IMR-90 (cell line): ENCODE data around the gene TTC7B. TPM values are rescaled to one million over a fixed set of nuclear protein-coding genes. Genes with fewer than 3 reads are reported as not detected.
A peak's percentile ranks its signal among the peaks of the same experiment; 100 is the strongest.

Experiments used
- ATAC-seq: fragments of 200-7000 bp; cut with Tn5 transposase; 2 replicates; pipeline ENCODE4 v1.9.1; 2020; ENCODE audit warnings: low read depth, mild to moderate bottlenecking, moderate library complexity
- BruUV-seq: library from RNA; stranded (reverse); fragments of 400-500 nt; replicated peaks from 2 replicates; lab custom pipeline; 2021; lab: Mats Ljungman, UMichigan
- CTCF ChIA-PET: fragments of 300-600 bp; formaldehyde crosslinking; extraction: SDS; loops from one replicate; lab custom pipeline; 2021; ENCODE audit warnings: antibody characterized with exemption; lab: Yijun Ruan, JAX
- POLR2A ChIA-PET: fragments of 300-600 bp; sonication (Branson Sonifier 250); formaldehyde crosslinking; loops from one replicate; lab custom pipeline; 2022; ENCODE audit warnings: antibody characterized with exemption; ENCODE audit not compliant: unreplicated experiment; lab: Charles Lee
- DNase-seq: peaks from one replicate; pipeline ENCODE4 v3.0.0; 2013
- H2AFZ ChIP-seq: replicated peaks from 2 replicates; pipeline ENCODE3; 2013; ENCODE audit warnings: low read length, mild to moderate bottlenecking; ENCODE audit not compliant: poor library complexity
- H2AK5ac ChIP-seq: 2 replicates; pipeline ENCODE4 v1.6.1; 2013; ENCODE audit warnings: low read depth, low read length, inconsistent platforms
- H2AK9ac ChIP-seq: replicated peaks from 2 replicates; pipeline ENCODE3; 2013; ENCODE audit warnings: mild to moderate bottlenecking, low read depth, low read length, moderate library complexity; ENCODE audit not compliant: poor library complexity
- H2BK120ac ChIP-seq: 2 replicates; pipeline ENCODE4 v1.6.1; 2013; ENCODE audit warnings: low read depth, low read length, inconsistent platforms
- H2BK15ac ChIP-seq: 3 replicates; pipeline ENCODE4 v1.6.1; 2013; ENCODE audit warnings: low read depth, low read length, inconsistent platforms
- H2BK20ac ChIP-seq: 2 replicates; pipeline ENCODE4 v1.6.1; 2013; ENCODE audit warnings: low read depth, mild to moderate bottlenecking, inconsistent platforms, low read length, moderate library complexity
- H2BK5ac ChIP-seq: 2 replicates; pipeline ENCODE4 v1.6.1; 2013; ENCODE audit warnings: mild to moderate bottlenecking, low read depth, low read length, inconsistent platforms; ENCODE audit not compliant: poor library complexity, severe bottlenecking
- H3K14ac ChIP-seq: replicated peaks from 2 replicates; pipeline ENCODE4 v1.6.1; 2013; ENCODE audit warnings: low read depth, low read length, inconsistent platforms
- H3K18ac ChIP-seq: 2 replicates; pipeline ENCODE4 v1.6.1; 2013; ENCODE audit warnings: low read depth, low read length, control low read depth
- H3K23ac ChIP-seq: 2 replicates; pipeline ENCODE4 v1.6.1; 2013; ENCODE audit warnings: low read depth, low read length, inconsistent platforms
- H3K27ac ChIP-seq: 2 replicates; pipeline ENCODE4 v1.5.1; 2013; ENCODE audit warnings: mild to moderate bottlenecking, control low read depth, low read length; ENCODE audit not compliant: insufficient read depth
- H3K27me3 ChIP-seq: 2 replicates; pipeline ENCODE4 v1.6.1; 2013; ENCODE audit warnings: low read length; ENCODE audit not compliant: control insufficient read depth, insufficient read depth
- H3K36me3 ChIP-seq: 2 replicates; pipeline ENCODE4 v1.6.1; 2013; ENCODE audit warnings: low read length, mixed read lengths; ENCODE audit not compliant: control insufficient read depth, insufficient read depth
- H3K4ac ChIP-seq: 2 replicates; pipeline ENCODE4 v1.6.1; 2013; ENCODE audit warnings: low read depth, low read length, inconsistent platforms
- H3K4me1 ChIP-seq: 2 replicates; pipeline ENCODE4 v1.6.1; 2013; ENCODE audit warnings: low read length, mixed read lengths; ENCODE audit not compliant: control insufficient read depth, insufficient read depth
- H3K4me2 ChIP-seq: 2 replicates; pipeline ENCODE4 v1.6.1; 2013; ENCODE audit warnings: low read depth, mild to moderate bottlenecking, control low read depth, low read length, moderate library complexity
- H3K4me3 ChIP-seq: 2 replicates; pipeline ENCODE4 v1.5.1; 2013; ENCODE audit warnings: low read depth, mild to moderate bottlenecking, control low read depth, low read length, moderate library complexity; ENCODE audit not compliant: insufficient read depth
- H3K56ac ChIP-seq: 2 replicates; pipeline ENCODE4 v1.6.1; 2013; ENCODE audit warnings: low read length, inconsistent platforms; ENCODE audit not compliant: insufficient read depth; ENCODE audit errors: extremely low read depth
- H3K79me1 ChIP-seq, 2 experiments: 2 replicates each; pipeline ENCODE4 v1.6.1; 2013; ENCODE audit warnings: low read length in 2 of 2, inconsistent platforms in 1 of 2, low read depth in 1 of 2
- H3K9ac ChIP-seq: 2 replicates; pipeline ENCODE4 v1.6.1; 2013; ENCODE audit warnings: low read depth, low read length, control low read depth
- H3K9me1 ChIP-seq: 2 replicates; pipeline ENCODE4 v1.6.1; 2013; ENCODE audit warnings: low read length, inconsistent platforms; ENCODE audit not compliant: insufficient read depth
- H3K9me3 ChIP-seq: 2 replicates; pipeline ENCODE4 v1.6.1; 2013; ENCODE audit warnings: low read length; ENCODE audit not compliant: control insufficient read depth, insufficient read depth
- H4K20me1 ChIP-seq: 2 replicates; pipeline ENCODE4 v1.6.1; 2013; ENCODE audit warnings: low read length, inconsistent platforms; ENCODE audit not compliant: insufficient read depth
- H4K5ac ChIP-seq: 2 replicates; pipeline ENCODE4 v1.6.1; 2013; ENCODE audit warnings: mild to moderate bottlenecking, low read depth, low read length, control low read depth
- H4K8ac ChIP-seq, 2 experiments: 2 replicates each; pipeline ENCODE4 v1.6.1; 2013; ENCODE audit warnings: low read depth in 2 of 2, low read length in 2 of 2, control low read depth in 1 of 2, inconsistent platforms in 1 of 2
- H4K91ac ChIP-seq: 2 replicates; pipeline ENCODE4 v1.6.1; 2013; ENCODE audit warnings: low read depth, low read length, inconsistent platforms; ENCODE audit not compliant: insufficient read depth
- CHD1 ChIP-seq: IDR thresholded peaks from 2 replicates; pipeline ENCODE4 v1.6.1; 2012; ENCODE audit warnings: low read depth, low read length, improper control_type of control experiment
- MAFK ChIP-seq: IDR thresholded peaks from 2 replicates; pipeline ENCODE4 v1.6.1; 2012; ENCODE audit warnings: low read depth, low read length, improper control_type of control experiment
- MXI1 ChIP-seq: IDR thresholded peaks from 2 replicates; pipeline ENCODE4 v1.6.1; 2012; ENCODE audit warnings: low read depth, mild to moderate bottlenecking, low read length, moderate library complexity, borderline replicate concordance
- NFE2L2 ChIP-seq: fragments of 150-350 bp; IDR thresholded peaks from 2 replicates; pipeline ENCODE4 v1.6.1; 2016; ENCODE audit warnings: low read depth, mild to moderate bottlenecking, low read length
- POLR2A ChIP-seq: IDR thresholded peaks from 2 replicates; pipeline ENCODE4 v1.6.1; 2012; ENCODE audit warnings: mild to moderate bottlenecking, low read depth, low read length
- RAD21 ChIP-seq: IDR thresholded peaks from 2 replicates; pipeline ENCODE4 v1.6.1; 2012; ENCODE audit warnings: low read length, improper control_type of control experiment
- RFX5 ChIP-seq: IDR thresholded peaks from 2 replicates; pipeline ENCODE4 v1.8.0; 2012; ENCODE audit warnings: low read depth, mild to moderate bottlenecking, low read length, moderate library complexity
- WGBS, 2 experiments: methylation state at CpG; one replicate each; pipeline versions ENCODE4 v1.1.5 to v1.1.7; 2013; ENCODE audit warnings: missing lambda C conversion rate in 2 of 2; ENCODE audit not compliant: insufficient read length in 1 of 2; ENCODE audit errors: extremely low coverage in 2 of 2; 5-methylcytosine and 5-hydroxymethylcytosine counted together
- dilution Hi-C: fragments of 300-500 bp; cut with HindIII; formaldehyde crosslinking; loops from one replicate; pipeline ENCODE4 v1.14.3; 2018; ENCODE audit warnings: low sequenced_read_pairs; ENCODE audit not compliant: unreplicated experiment
- in situ Hi-C: fragments of 300-500 bp; cut with MboI; formaldehyde crosslinking; loops from 3 replicates; pipeline ENCODE4 v1.14.3; 2019; ENCODE audit warnings: low sequenced_read_pairs, inconsistent platforms, mixed read lengths
- intact Hi-C: fragments of 100-400 bp; cut with micrococcal nuclease; formaldehyde crosslinking; loops from 2 replicates; pipeline ENCODE4 v1.10.0; 2022
- polyA plus RNA-seq, 3 experiments: library from polyadenylated mRNA; depleted of rRNA; stranded (reverse); fragments of >200 nt; gene quantifications; 2 replicates each; pipeline ENCODE4 v1.2.3, GENCODE V29; 2012; ENCODE audit warnings: low replicate concordance in 1 of 3
- total RNA-seq: library from RNA; depleted of rRNA; stranded (reverse); fragments of >200 nt; gene quantifications from 2 replicates; pipeline ENCODE4 v1.2.3, GENCODE V29; 2012
- TF ChIP-seq, protein P1 (sequence below): fragments of 150-350 bp; IDR thresholded peaks from 2 replicates; pipeline ENCODE4 v1.6.1; 2016; ENCODE audit warnings: low read depth, mild to moderate bottlenecking, low read length, moderate library complexity, borderline replicate concordance
- TF ChIP-seq, protein P2 (sequence below): conservative IDR thresholded peaks from 2 replicates; pipeline ENCODE4 v1.5.1; 2012; ENCODE audit warnings: mild to moderate bottlenecking, low read depth, low read length, improper control_type of control experiment
- TF ChIP-seq, protein P3 (sequence below): fragments of 150-350 bp; IDR thresholded peaks from 2 replicates; pipeline ENCODE4 v1.6.1; 2017; ENCODE audit warnings: mild to moderate bottlenecking, antibody characterized with exemption, low read length, low read depth

The TTC7B gene
- total and polyA plus RNA-seq, 2 of the 4 experiments (the other 2 are of a cell fraction) = 18.1 to 35.3 TPM

DNA sequence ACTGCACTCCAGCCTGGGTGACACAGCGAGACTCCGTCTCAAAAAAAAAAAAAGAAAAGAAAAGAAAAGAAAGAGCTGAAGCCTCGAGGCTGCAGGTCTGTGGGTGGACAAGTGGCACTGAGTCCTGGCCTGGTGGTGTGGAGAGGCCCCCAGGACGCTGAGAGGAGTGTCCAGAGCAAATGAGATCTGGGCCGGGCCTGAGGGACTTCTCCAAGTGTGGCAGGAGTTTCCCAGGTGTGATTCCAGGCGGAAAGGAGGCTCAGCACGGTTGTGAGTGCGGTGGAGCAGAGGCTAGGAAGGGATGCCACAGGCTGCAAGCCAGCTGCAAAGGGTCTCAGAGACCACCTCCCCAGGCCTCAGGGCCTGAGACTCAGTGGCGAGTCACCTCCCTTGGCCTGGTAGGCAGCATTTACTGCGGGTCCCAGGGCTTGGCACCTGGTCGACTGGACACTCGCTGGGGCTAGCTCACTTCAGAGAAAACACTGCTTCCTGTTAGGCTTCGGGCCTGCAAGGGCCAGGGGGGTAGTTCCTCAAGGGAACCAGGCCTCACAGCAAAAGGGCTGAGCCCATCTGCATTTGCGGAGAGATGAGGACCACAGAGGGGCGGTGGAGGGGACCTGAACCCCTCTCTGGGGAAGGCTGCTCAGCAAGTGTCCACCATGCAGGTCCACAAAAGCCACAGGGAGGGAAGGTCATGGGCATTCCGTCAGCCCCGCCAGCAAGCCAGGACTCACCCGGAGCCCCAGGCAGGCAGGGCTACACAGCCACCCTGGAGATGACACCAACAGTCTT, 11.7 kb downstream of the TTC7B start:
- Histone ChIP-seq H4K5ac (no peak overlapping the region), H3K23ac (no peak overlapping the region), H2BK5ac (no peak overlapping the region), H4K91ac (no peak overlapping the region), H3K36me3 (no peaks in the 10 kb centered on the region), H3K27me3 (no peaks in the 10 kb centered on the region), H3K27ac (no peak overlapping the region), H3K4ac (no peak overlapping the region), H2AK9ac (peak overlapping the region; percentile 61), H4K20me1 (peaks cover 21% of the 10 kb centered on the region), H2BK20ac (no peak overlapping the region), H2BK120ac (no peak overlapping the region), H2AFZ (no peak overlapping the region), H3K56ac (no peak overlapping the region), H3K4me1 (peaks cover 2% of the 10 kb centered on the region; the same call in 1 of the 2 replicates), H3K18ac (no peak overlapping the region), H2AK5ac (no peak overlapping the region; the same call in 1 of the 2 replicates), H3K14ac (no peak overlapping the region), H2BK15ac (no peak overlapping the region), H3K9me3 (no peaks in the 10 kb centered on the region), H3K79me1 (peaks cover 15 to 58% of the 10 kb centered on the region in 2 experiments; a peak in 3 of 4 replicates), H3K4me3 (no peak overlapping the region), H3K4me2 (no peak overlapping the region), H3K9ac (no peak overlapping the region), H4K8ac (no peak overlapping the region), H3K9me1 (peaks cover 20% of the 10 kb centered on the region)
- POLR2A ChIA-PET = no interaction called here
- ATAC-seq = no peak
- TF ChIP-seq CHD1 (no peak), MAFK (no peak), NFE2L2 (no peak), RAD21 (no peak), POLR2A (no peak), MXI1 (no peak), RFX5 (no peak)
- TF ChIP-seq, protein P1, sequence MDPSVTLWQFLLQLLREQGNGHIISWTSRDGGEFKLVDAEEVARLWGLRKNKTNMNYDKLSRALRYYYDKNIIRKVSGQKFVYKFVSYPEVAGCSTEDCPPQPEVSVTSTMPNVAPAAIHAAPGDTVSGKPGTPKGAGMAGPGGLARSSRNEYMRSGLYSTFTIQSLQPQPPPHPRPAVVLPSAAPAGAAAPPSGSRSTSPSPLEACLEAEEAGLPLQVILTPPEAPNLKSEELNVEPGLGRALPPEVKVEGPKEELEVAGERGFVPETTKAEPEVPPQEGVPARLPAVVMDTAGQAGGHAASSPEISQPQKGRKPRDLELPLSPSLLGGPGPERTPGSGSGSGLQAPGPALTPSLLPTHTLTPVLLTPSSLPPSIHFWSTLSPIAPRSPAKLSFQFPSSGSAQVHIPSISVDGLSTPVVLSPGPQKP = no peak
- TF ChIP-seq, protein P2, sequence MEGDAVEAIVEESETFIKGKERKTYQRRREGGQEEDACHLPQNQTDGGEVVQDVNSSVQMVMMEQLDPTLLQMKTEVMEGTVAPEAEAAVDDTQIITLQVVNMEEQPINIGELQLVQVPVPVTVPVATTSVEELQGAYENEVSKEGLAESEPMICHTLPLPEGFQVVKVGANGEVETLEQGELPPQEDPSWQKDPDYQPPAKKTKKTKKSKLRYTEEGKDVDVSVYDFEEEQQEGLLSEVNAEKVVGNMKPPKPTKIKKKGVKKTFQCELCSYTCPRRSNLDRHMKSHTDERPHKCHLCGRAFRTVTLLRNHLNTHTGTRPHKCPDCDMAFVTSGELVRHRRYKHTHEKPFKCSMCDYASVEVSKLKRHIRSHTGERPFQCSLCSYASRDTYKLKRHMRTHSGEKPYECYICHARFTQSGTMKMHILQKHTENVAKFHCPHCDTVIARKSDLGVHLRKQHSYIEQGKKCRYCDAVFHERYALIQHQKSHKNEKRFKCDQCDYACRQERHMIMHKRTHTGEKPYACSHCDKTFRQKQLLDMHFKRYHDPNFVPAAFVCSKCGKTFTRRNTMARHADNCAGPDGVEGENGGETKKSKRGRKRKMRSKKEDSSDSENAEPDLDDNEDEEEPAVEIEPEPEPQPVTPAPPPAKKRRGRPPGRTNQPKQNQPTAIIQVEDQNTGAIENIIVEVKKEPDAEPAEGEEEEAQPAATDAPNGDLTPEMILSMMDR = no peak
- TF ChIP-seq, protein P3, sequence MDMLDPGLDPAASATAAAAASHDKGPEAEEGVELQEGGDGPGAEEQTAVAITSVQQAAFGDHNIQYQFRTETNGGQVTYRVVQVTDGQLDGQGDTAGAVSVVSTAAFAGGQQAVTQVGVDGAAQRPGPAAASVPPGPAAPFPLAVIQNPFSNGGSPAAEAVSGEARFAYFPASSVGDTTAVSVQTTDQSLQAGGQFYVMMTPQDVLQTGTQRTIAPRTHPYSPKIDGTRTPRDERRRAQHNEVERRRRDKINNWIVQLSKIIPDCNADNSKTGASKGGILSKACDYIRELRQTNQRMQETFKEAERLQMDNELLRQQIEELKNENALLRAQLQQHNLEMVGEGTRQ = no peak
- DNase-seq = no peak
- dilution Hi-C loops (no loop called here), in situ Hi-C loops (no loop called here), intact Hi-C loops (no loop called here)
- CTCF ChIA-PET = no interaction called here
- BruUV-seq = no TSS peak
- WGBS, 2 experiments = 93% methylated on average over 12 of the region's 18 CpGs; no CpG with 5 or more reads in 1 of the 2 experiments
